H1 (cell line): ENCODE data around the gene MAPRE2. TPM values are rescaled to one million over a fixed set of nuclear protein-coding genes. Genes with fewer than 3 reads are reported as not detected.

ENCODE experiments used
- CTCF ChIA-PET: fragments of 300-600 bp; sonication (Branson Sonifier 250); formaldehyde crosslinking; loops from one replicate; lab custom pipeline; 2021; ENCODE audit not compliant: partially characterized antibody; lab: Charles Lee
- POLR2A ChIA-PET: fragments of 300-600 bp; sonication (Branson Sonifier 250); formaldehyde crosslinking; loops from one replicate; lab custom pipeline; 2021; ENCODE audit warnings: inconsistent platforms; ENCODE audit not compliant: partially characterized antibody; lab: Charles Lee
- DNase-seq, 2 experiments: peaks; one replicate each; pipeline versions ENCODE4 v3.0.0 to v3.0.0-alpha.2; 2010 to 2022; ENCODE audit warnings: low spot score in 2 of 2, low read depth in 1 of 2, mixed read lengths in 1 of 2
- FAIRE-seq: peaks from 2 replicates; lab custom pipeline; 2011; peaks lifted over from hg19 to GRCh38; lab: Jason Lieb, UNC
- H2AFZ ChIP-seq: 2 replicates; pipeline ENCODE4 v1.8.1; 2012; ENCODE audit warnings: low read length, inconsistent platforms
- H2AK5ac ChIP-seq: 2 replicates; pipeline ENCODE4 v1.6.1; 2013; ENCODE audit warnings: low read depth, low read length
- H2BK120ac ChIP-seq: replicated peaks from 2 replicates; pipeline ENCODE3; 2013; ENCODE audit warnings: low read depth, low read length, inconsistent platforms
- H2BK12ac ChIP-seq: 2 replicates; pipeline ENCODE4 v1.6.1; 2013; ENCODE audit warnings: low read depth, low read length
- H2BK15ac ChIP-seq: 2 replicates; pipeline ENCODE4 v1.6.1; 2013; ENCODE audit warnings: low read length
- H2BK20ac ChIP-seq: 2 replicates; pipeline ENCODE4 v1.6.1; 2013; ENCODE audit warnings: low read length
- H2BK5ac ChIP-seq: 2 replicates; pipeline ENCODE4 v1.6.1; 2013; ENCODE audit warnings: low read depth, low read length
- H3K14ac ChIP-seq: 2 replicates; pipeline ENCODE4 v1.6.1; 2013; ENCODE audit warnings: inconsistent platforms; ENCODE audit not compliant: insufficient read length
- H3K18ac ChIP-seq: 2 replicates; pipeline ENCODE4 v1.6.1; 2013; ENCODE audit warnings: low read length; ENCODE audit errors: extremely low read depth
- H3K23ac ChIP-seq: 2 replicates; pipeline ENCODE4 v1.6.1; 2013; ENCODE audit warnings: inconsistent platforms; ENCODE audit not compliant: insufficient read length
- H3K23me2 ChIP-seq: 2 replicates; pipeline ENCODE4 v1.6.1; 2013; ENCODE audit warnings: low read depth, low read length
- H3K27ac ChIP-seq: 2 replicates; pipeline ENCODE4 v1.6.1; 2011; ENCODE audit warnings: low read depth, low read length, inconsistent platforms
- H3K27me3 ChIP-seq, 4 experiments: replicated peaks in 1 of 4; 1 replicate in 1 of 4; 2 replicates in 3 of 4; pipeline versions ENCODE4 v1.6.1 to v1.8.1; 2011 to 2013; ENCODE audit warnings: low read length in 3 of 4, mild to moderate bottlenecking in 3 of 4, inconsistent platforms in 2 of 4, mixed read lengths in 2 of 4, moderate library complexity in 1 of 4; ENCODE audit not compliant: control insufficient read depth in 3 of 4, insufficient read depth in 3 of 4; ENCODE audit errors: extremely low read depth in 1 of 4
- H3K36me3 ChIP-seq, 4 experiments: 2 replicates each; pipeline versions ENCODE4 v1.6.1 to v1.8.1; 2011 to 2013; ENCODE audit warnings: mild to moderate bottlenecking in 4 of 4, low read length in 3 of 4, moderate library complexity in 2 of 4, control low read depth in 1 of 4, inconsistent platforms in 1 of 4; ENCODE audit not compliant: insufficient read depth in 4 of 4, control insufficient read depth in 2 of 4
- H3K4ac ChIP-seq: replicated peaks from 2 replicates; pipeline ENCODE3; 2013; ENCODE audit warnings: low read length, low read depth, mixed read lengths, inconsistent platforms; ENCODE audit not compliant: insufficient read length
- H3K4me1 ChIP-seq, 4 experiments: replicated peaks in 1 of 4; 1 replicate in 1 of 4; 2 replicates in 3 of 4; pipeline versions ENCODE4 v1.6.1 to v1.8.1; 2011 to 2013; ENCODE audit warnings: low read length in 3 of 4, inconsistent platforms in 2 of 4, mixed read lengths in 1 of 4; ENCODE audit not compliant: insufficient read depth in 4 of 4, control insufficient read depth in 3 of 4
- H3K4me2 ChIP-seq, 2 experiments: 2 replicates each; pipeline versions ENCODE4 v1.6.1 to v1.8.1; 2011 to 2013; ENCODE audit warnings: low read depth in 2 of 2, low read length in 2 of 2, control low read depth in 1 of 2, inconsistent platforms in 1 of 2, mild to moderate bottlenecking in 1 of 2; ENCODE audit not compliant: insufficient read depth in 1 of 2
- H3K4me3 ChIP-seq, 4 experiments: fragments of 200-600, 300-600 bp in 1 of 4; sonication (generic), shearing (Covaris generic), sonication (Bioruptor Twin) in 1 of 4; 2 replicates each; pipeline versions ENCODE4 v1.5.1 to v1.8.1; 2011 to 2016; ENCODE audit warnings: low read length in 4 of 4, low read depth in 3 of 4, control low read depth in 2 of 4, inconsistent platforms in 2 of 4, mild to moderate bottlenecking in 2 of 4, mixed read lengths in 1 of 4, moderate library complexity in 1 of 4; ENCODE audit not compliant: insufficient read depth in 2 of 4; ENCODE audit errors: extremely low read depth in 1 of 4
- H3K56ac ChIP-seq: replicated peaks from 2 replicates; pipeline ENCODE3; 2013; ENCODE audit warnings: low read depth, mild to moderate bottlenecking, mixed read lengths, low read length, inconsistent platforms; ENCODE audit not compliant: insufficient read length
- H3K79me1 ChIP-seq: 2 replicates; pipeline ENCODE4 v1.6.1; 2013; ENCODE audit warnings: low read depth, low read length, control low read depth
- H3K79me2 ChIP-seq, 2 experiments: 2 replicates each; pipeline versions ENCODE4 v1.6.1 to v1.8.1; 2012 to 2013; ENCODE audit warnings: low read length in 2 of 2, mild to moderate bottlenecking in 2 of 2, inconsistent platforms in 1 of 2; ENCODE audit not compliant: insufficient read depth in 2 of 2, control insufficient read depth in 1 of 2
- H3K9ac ChIP-seq, 4 experiments: replicated peaks in 1 of 4; 1 replicate in 1 of 4; 2 replicates in 3 of 4; pipeline versions ENCODE4 v1.6.1 to v1.8.1; 2011 to 2013; ENCODE audit warnings: low read depth in 3 of 4, low read length in 3 of 4, control low read depth in 2 of 4, mild to moderate bottlenecking in 2 of 4, moderate library complexity in 2 of 4, inconsistent platforms in 1 of 4; ENCODE audit errors: extremely low read depth in 1 of 4
- H3K9me3 ChIP-seq, 2 experiments: 2 replicates each; pipeline versions ENCODE4 v1.6.1 to v1.8.1; 2012 to 2013; ENCODE audit warnings: mild to moderate bottlenecking in 2 of 2, moderate library complexity in 2 of 2, control low read depth in 1 of 2, inconsistent platforms in 1 of 2, low read depth in 1 of 2, low read length in 1 of 2, mixed read lengths in 1 of 2; ENCODE audit not compliant: insufficient read depth in 2 of 2
- H4K20me1 ChIP-seq, 2 experiments: replicated peaks in 1 of 2; 2 replicates each; pipeline versions ENCODE3 to v1.8.1; 2011 to 2013; ENCODE audit warnings: inconsistent platforms in 2 of 2, low read length in 2 of 2, mild to moderate bottlenecking in 1 of 2; ENCODE audit not compliant: insufficient read depth in 2 of 2, control insufficient read depth in 1 of 2
- H4K5ac ChIP-seq: 2 replicates; pipeline ENCODE4 v1.6.1; 2013; ENCODE audit warnings: low read length, low read depth, mixed read lengths, inconsistent platforms; ENCODE audit not compliant: insufficient read length
- H4K8ac ChIP-seq: 2 replicates; pipeline ENCODE4 v1.8.0; 2013; ENCODE audit warnings: mild to moderate bottlenecking, moderate library complexity, low read length, inconsistent platforms; ENCODE audit not compliant: insufficient read depth; ENCODE audit errors: extremely low read depth
- H4K91ac ChIP-seq: replicated peaks from 2 replicates; pipeline ENCODE3; 2013; ENCODE audit warnings: low read length, mixed read lengths, inconsistent platforms; ENCODE audit not compliant: insufficient read length
- EZH2 ChIP-seq: fragments of 200-600 bp; sonication (generic); IDR thresholded peaks from 2 replicates; pipeline ENCODE4 v1.7.1; 2012; ENCODE audit warnings: low read depth, mild to moderate bottlenecking, moderate library complexity, low read length, inconsistent platforms; ENCODE audit not compliant: severe bottlenecking
- KDM5A ChIP-seq: fragments of 200-600 bp; IDR thresholded peaks from 2 replicates; pipeline ENCODE4 v1.7.1; 2012; ENCODE audit warnings: mild to moderate bottlenecking, low read length, inconsistent platforms, mixed read lengths
- PHF8 ChIP-seq: fragments of 200-600 bp; sonication (generic); conservative IDR thresholded peaks from 2 replicates; pipeline ENCODE4 v1.7.1; 2012; ENCODE audit warnings: low read depth, mild to moderate bottlenecking, inconsistent platforms, low read length, moderate library complexity
- POU5F1 ChIP-seq: IDR thresholded peaks from 2 replicates; pipeline ENCODE4 v1.6.1; 2011; ENCODE audit warnings: low read depth, mild to moderate bottlenecking, low read length, moderate library complexity
- SRF ChIP-seq: IDR thresholded peaks from 2 replicates; pipeline ENCODE4 v1.6.1; 2011; ENCODE audit warnings: mild to moderate bottlenecking, low read depth, low read length, moderate library complexity
- TCF12 ChIP-seq: IDR thresholded peaks from 2 replicates; pipeline ENCODE4 v1.6.1; 2011; ENCODE audit warnings: low read depth, mild to moderate bottlenecking, low read length
- polyA plus RNA-seq, 7 experiments: library from polyadenylated mRNA; depleted of rRNA in 3 of 7; stranded (reverse) in 5 of 7; unstranded in 2 of 7; fragments of >200 nt in 5 of 7; fragments of 200-250 nt in 2 of 7; gene quantifications; 1 replicate in 5 of 7; 2 replicates in 1 of 7; 4 replicates in 1 of 7; pipeline versions ENCODE4 v1.2.1 to v1.2.3, GENCODE V29; 2011 to 2013; ENCODE audit warnings: missing spikeins in 2 of 7, mixed read lengths in 2 of 7
- total RNA-seq: library from RNA; stranded (reverse); fragmentation: NEBNext Ultra II Directional; extraction: Animal tissue kit (Norgen Biotek cat#: 25700); gene quantifications from 2 replicates; pipeline ENCODE4 v1.2.1, GENCODE V29; 2021

Gene MAPRE2
- total and polyA plus RNA-seq, 2 of the 8 experiments (the other 6 are each of a cell fraction or from before 2014, with no cell fraction given) = 32.6 to 33.1 TPM

DNA sequence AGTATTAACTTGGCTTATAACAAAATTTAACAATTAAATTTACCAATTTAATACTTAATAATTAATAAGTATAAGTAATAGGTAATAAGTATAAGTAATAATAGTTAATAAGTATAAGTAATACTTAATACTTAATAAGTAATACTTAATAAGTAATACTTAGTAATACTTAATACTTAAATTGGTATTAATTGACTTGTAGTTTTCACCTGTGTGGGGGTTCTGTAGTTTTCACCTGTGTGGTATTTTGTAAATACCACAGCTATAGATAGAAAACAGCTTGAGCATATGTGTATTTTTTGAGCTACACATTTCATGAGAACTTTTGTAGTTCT lies 55.4 kb downstream of the MAPRE2 start:
- H3K79me1 ChIP-seq = no peaks in the 10 kb centered on the region; the same call in 1 of the 2 replicates
- no peak for FAIRE-seq
- no peak for TF ChIP-seq SRF
- no peak for TF ChIP-seq KDM5A
- TF ChIP-seq EZH2 = no peak
- TF ChIP-seq TCF12 = no peak
- TF ChIP-seq POU5F1 = no peak
- TF ChIP-seq PHF8 = no peak

More for the DNA sequence above, 55.4 kb downstream of the MAPRE2 start:
- Histone ChIP-seq H3K56ac (no peak overlapping the region), H2AFZ (no peak overlapping the region), H4K8ac (no peak overlapping the region), H3K27me3 (no peaks in the 10 kb centered on the region), H3K36me3 (no peaks in the 10 kb centered on the region), H3K9me3 (no peaks in the 10 kb centered on the region), H3K18ac (no peak overlapping the region), H3K4me3 (no peak overlapping the region), H2BK20ac (no peak overlapping the region), H3K9ac (no peak overlapping the region), H3K4me1 (no peaks in the 10 kb centered on the region), H4K91ac (no peak overlapping the region), H4K5ac (no peak overlapping the region), H3K27ac (no peak overlapping the region), H3K79me2 (no peaks in the 10 kb centered on the region), H2AK5ac (no peak overlapping the region), H3K23ac (no peak overlapping the region), H4K20me1 (peaks cover 0 to 1% of the 10 kb centered on the region in 2 experiments), H3K4me2 (no peak overlapping the region), H2BK12ac (no peak overlapping the region), H3K4ac (no peak overlapping the region), H3K23me2 (no peaks in the 10 kb centered on the region), H3K14ac (no peak overlapping the region), H2BK120ac (no peak overlapping the region), H2BK15ac (no peak overlapping the region), H2BK5ac (no peak overlapping the region)
- ChIA-PET CTCF (interaction anchor here (0.6 to 1.1 kb wide), 3 partner anchors 26 to 76 kb away, joined by 3 to 4 read pairs (median 3); no protein-coding TSS in a partner anchor), POLR2A (no interaction called here)
- no peak for DNase-seq
